Measurements from ENCODE around the gene JKAMP.
A peak's percentile ranks its signal among the peaks of the same experiment; 100 is the strongest.
"Not testable (repeated sequence)": the region's sequence is repeated elsewhere in the genome, so short reads cannot be mapped to it uniquely, and the experiment has no call there.

JKAMP gene

DNA sequence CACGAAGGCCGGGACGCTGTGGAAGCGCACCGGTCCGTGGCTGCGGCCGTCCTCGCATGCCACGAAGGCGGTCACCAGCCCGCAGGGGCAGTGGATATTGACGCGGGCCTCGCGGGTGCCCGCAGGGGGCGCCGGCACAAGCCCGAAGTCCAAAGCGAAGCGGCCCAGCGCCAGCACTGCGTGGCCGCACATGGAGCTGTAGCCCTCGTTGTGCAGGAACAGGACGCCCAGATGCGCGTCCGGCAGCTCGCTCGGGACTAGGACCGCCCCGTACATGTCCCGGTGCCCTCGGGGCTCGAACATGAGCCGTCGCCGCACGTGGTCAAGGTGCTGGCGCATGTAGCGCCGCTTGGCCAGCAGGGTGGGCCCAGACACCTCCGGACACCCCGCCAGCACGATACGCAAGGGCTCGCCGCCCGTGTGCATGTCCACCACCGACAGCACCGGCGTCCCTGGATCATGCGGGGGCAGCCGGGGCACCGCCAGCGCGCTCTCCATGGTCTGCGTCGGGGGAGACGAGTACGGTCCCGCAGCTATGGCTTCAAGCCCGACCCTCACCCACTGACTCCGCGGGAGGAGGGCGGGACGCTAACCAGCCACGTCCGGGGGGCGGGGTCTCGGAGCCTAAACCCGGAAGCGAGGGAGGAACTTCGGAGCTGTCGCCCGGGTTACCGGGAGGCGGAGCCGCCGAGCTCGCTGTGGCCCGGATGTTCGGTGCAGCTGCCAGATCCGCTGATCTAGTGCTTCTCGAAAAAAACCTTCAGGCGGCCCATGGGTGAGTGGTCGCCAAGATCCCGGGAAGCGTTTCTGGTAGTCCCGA, at the start of gene JKAMP, which contains the start of gene L3HYPDH:
TSS of gene JKAMP (plus strand) at position 699 of the 820 bp plus-strand sequence. CDS start at position 772, 73 bp downstream.
TSS of gene L3HYPDH (minus strand) at position 590 of the 820 bp plus-strand sequence. CDS start at position 498, 92 bp downstream.
- DNase-seq, result peak; percentile 95 to 96

DNA sequence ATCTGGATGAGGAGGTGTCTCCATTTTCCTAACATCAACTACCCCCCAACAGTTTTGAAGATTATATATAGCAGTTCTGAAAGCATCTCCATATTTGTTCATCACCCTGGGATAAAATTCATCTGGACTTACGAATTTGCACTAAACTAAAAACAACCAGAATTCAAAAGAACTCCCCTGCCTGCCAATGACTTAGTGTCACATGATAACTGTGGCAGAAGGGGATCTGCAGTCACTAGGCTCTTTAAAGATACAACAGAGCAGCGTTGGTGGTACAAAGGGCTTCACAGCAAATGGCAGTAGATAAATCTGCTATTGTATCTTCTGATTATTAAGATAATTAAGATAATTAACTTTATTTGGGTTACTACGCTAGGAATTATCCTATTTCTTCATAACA, 49.2 kb upstream of the JKAMP start:
- DNase-seq, result no peak

DNA sequence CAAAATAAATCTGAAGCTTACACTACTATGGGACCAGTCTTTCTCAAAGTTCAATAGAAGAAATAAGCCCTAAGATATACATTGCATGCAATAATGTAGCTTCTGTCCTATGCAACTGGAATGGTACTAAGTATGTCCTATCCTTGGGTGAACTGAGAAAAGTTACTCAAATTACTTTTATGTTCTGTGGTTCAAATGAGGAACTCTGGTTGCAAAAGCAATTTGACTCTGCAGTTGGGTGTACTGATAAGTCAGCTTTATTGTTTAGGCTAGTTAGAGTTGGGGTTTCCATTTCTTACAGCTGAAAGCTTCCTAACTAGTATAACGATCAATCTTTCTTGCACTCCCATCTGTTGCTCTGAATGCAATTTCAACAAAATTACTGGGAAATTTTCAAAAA, 48.3 kb upstream of the JKAMP start:
- DNase-seq, result no peak

DNA sequence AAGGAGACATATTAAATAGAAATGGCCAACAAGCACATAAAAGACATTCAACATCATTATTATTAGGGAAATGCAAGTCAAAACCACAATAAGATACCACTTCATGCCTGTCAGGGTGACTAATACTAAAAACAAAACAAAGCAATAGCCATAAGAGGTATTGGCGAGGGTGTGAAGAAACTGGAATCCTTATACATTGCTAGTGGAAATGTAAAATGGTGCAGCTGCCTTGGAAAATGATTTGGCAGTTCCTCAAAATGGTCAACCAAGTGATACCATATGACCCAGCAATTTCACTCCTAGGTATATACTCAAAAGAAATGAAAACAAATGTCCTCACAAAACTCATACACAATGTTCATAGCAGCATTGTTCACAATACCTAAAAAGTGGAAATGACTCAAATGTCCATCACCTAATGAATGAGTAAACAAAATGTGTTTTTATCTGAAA, 46.1 kb upstream of the JKAMP start:
- no peak for DNase-seq

DNA sequence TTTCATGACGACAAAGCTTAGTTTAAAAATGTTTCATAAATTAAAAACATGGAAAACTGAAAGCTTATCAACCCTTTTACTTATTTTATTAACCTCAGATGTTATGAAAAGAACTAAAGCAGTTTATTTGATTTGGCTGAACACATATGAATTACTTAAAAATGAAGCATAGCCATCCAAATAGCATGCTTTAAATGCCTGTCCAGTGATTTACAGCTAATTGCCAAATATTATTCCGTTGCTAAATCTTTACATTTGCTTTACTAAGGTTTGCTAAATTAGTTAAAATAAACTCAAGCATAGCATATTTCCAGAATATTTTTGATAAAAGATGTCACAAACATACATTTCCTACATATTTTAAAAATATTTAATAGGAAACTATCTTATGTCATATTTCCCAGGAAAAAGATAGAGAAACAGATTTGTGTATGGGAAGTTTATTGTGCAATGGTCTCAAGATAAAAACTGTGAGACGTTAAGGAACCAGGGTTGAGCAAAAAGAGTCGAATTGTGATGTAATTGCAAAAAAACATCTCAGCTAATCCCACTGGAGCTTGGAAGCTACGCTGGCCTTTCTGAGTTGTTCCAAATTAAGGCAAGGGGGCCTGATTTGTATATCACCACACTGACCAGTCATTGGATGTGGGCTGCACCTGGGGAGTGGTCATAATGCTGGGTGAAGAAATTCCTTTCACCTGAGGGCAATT, 44.9 kb upstream of the JKAMP start:
- DNase-seq, result no peak

GRCh38 chr14:59448673-59449072, 35.6 kb upstream of the JKAMP start:
- DNase-seq, result not testable (repeated sequence)

GRCh38 chr14:59450716-59451115, 33.6 kb upstream of the JKAMP start:
- DNase-seq, result no peak

- DNase-seq, result no peak
Observed at GRCh38 chr14:59451849-59452248, 32.5 kb upstream of the JKAMP start.

GRCh38 chr14:59454139-59454538, 30.2 kb upstream of the JKAMP start:
- DNase-seq, result no peak

DNA sequence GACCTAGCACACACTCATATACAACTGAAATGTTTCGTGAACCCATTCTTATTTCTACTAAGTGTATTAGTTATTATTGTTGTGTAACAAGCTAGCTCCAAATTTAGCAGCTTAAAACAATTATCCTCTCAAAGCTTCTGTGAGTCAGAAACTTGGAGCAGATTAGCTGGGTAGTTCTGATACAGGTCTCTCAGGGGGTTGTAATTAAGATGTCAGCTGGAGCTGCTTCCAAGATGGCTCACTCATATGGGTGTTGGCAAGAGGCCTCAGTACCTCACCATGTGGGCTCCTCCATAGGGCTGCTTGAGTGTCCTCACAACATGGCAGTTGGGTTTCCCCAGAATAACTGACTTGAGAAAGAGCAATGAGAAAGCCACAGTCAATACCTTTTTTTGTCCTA, 28.9 kb upstream of the JKAMP start:
- DNase-seq, result no peak

- DNase-seq, result no peak
Observed at GRCh38 chr14:59458486-59458885, 25.8 kb upstream of the JKAMP start.

GRCh38 chr14:59460378-59460777, 23.9 kb upstream of the JKAMP start:
- DNase-seq, result no peak

DNA sequence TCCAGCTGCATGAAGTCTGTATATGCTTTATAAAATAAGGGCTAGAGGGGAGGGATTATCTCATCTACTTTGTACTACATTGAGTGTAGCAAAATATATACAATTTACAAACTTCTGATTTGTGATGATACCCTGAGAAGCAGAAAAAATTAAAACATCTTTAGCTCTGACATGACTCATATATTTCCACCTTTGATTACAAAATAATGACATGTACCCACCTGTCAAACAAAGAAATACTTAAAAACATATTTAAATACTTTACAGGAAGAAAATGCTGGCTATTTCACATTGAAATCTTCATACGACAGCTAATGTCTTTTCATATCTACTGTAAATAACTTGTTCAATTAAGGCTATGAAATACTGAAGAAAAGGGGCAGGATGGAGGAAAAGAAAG, 22.4 kb upstream of the JKAMP start:
- no peak for DNase-seq

GRCh38 chr14:59463787-59464485, 20.4 kb upstream of the JKAMP start:
- no peak for DNase-seq

DNA sequence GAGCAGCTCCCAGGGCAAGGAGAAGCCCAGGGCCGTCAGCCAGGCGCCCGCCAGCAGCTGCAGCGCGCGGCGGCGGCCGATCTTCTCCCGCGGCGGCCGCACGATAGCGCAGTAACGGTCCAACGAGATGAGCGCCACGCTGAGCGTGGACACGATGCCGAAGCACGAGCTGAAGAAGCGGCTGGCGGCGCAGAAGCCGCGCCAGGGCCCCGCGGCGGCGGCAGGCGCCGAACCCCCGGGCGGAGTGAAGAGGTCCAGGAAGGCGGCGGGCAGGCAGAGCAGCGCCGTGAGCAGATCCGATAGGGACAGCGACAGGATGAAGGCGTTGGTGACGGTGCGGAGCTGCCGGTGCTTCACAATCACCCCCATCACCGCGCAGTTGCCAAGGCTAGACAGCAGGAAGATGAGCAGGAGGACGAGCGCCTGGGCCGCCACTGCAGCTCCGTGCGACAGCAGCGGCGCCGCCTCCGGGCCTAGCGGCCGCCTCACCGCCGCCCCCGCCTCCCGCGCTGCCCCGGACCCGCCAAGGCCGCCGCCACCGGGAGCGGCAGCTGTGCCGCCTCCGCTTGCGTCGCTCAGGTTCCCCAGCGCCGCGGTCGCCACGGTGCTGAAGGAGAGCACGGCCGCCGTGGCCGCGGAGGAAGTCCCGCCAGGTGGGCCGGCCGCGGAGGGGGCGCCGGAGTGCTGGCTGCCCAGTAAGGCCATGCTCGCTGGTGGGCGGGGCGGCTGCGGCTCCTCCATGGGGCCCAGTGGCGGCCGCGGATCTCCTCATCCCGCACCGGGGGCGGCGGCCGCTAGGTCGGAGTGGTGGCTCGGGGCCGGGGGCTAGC, 19.6 kb upstream of the JKAMP start:
- DNase-seq, result peak; percentile 35 to 61

DNA sequence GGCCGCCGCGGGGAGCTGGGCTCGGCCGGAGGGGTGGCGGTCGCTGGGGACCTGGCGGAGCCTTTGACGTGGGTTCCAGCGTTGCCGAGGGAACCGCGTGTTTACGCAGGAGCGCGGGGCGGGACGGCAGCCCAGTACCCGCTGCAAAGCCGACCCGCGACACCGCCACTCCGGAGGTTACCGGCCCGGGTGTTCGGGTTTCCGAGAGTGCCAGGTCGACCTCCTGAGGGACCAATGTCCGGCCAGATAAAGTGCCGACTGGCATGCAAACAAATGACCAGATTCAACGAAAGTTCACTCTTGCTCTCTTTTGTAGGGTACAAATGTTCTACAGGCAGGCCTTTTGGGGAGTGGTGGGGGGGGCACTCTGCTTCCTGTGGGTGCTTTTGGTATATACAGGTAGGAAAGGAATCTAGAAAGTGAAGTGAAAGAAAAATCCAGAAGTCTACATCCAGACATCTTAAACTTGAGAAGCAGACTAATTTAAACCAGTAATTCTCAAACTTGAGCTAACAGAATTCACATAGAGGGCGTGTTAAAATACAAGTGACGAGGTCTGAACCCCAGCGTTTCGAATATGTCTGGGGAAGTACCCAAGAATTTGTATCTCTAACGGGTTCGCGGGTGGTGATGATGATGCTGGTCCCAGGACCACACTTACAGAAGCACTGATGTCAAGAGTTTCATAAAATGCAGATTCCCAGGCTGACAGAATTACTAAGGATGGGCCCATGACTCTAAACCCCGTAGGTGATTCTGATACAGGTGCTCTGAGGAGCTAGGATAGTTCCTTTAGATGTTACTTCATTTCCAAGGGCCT, 18.8 kb upstream of the JKAMP start, which contains the start of gene GPR135:
TSS of gene GPR135 (minus strand) at position 65 of the 820 bp plus-strand sequence. CDS start 154 bp downstream, outside the sequence.
- peak; percentile 25 to 32 for DNase-seq

DNA sequence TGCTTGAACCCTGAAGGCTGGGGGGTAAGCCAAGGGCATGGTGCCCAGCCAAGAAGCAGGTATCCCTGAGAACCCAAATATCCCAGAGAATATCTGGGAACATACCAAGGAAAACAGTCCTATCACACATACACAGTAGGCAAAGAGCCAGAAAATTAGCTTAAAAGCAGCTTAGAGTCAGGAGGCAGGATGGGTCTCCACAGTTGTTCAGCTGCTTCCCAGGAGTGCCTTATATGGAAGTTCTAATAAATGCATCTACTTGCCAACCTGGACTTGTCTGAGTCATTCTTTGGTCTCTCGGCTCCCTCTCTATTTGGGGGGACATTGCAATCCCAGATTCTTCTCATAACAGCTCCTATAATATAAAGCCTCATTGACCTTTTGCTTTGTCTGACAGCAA, 10.1 kb upstream of the JKAMP start:
- no peak for DNase-seq

- DNase-seq, result no peak
Observed at GRCh38 chr14:59475709-59476108, 8.6 kb upstream of the JKAMP start.

DNA sequence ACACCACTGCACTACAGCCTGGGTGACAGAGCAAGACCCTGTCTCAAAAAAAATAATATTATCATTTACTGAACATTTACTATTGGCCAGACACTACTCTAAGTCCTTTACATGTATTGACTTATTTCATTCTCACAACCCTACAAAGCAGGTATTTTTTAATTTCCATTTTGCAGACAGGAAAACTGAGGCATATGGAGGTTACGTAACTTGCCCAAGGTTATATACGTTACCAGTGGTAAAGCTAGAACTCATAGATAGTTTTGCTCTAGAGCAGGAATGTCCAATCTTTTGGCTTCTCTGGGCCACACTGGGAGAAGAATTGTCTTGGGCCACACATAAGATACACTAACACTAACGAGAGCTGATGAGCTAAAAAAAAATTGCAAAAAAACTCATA, 5.8 kb upstream of the JKAMP start:
- DNase-seq, result no peak

- no peak for DNase-seq
Observed at GRCh38 chr14:59480166-59480565, 4.2 kb upstream of the JKAMP start.

DNA sequence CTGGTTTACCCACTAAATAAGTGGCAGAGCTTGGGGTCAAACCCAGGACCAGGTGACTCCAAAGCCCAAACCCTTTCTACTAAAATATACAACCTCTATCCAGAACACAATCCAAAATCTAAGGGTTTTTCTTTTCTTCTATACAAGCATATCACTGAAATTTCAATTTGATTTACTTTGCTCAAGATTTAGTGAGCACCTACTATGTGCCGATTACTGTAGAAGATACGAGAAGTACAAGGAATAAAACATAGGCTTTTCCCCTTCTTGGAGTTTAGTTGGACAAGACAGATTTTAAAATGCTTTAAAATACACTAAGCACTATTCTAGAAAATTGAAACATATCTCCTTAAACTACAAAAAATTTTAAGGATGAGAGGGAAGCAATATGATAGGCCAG, 2.9 kb upstream of the JKAMP start:
- no peak for DNase-seq
